GM12875 (cell line): Measurements from ENCODE around the gene SYT13.
"Not testable (repeated sequence)": the region's sequence is repeated elsewhere in the genome, so short reads cannot be mapped to it uniquely, and the experiment has no call there.

Experiments used
- H3K4me3 ChIP-seq: one replicate; pipeline ENCODE4 v1.5.1; 2011; ENCODE audit warnings: low read depth, low read length, control low read depth
- TF ChIP-seq, protein P1 (sequence below): IDR thresholded peaks from 2 replicates; pipeline ENCODE4 v1.5.1; 2011; ENCODE audit warnings: low read depth, mild to moderate bottlenecking, control low read depth, inconsistent platforms, low read length, moderate library complexity, borderline replicate concordance; ENCODE audit not compliant: insufficient read depth

SYT13 gene

DNA sequence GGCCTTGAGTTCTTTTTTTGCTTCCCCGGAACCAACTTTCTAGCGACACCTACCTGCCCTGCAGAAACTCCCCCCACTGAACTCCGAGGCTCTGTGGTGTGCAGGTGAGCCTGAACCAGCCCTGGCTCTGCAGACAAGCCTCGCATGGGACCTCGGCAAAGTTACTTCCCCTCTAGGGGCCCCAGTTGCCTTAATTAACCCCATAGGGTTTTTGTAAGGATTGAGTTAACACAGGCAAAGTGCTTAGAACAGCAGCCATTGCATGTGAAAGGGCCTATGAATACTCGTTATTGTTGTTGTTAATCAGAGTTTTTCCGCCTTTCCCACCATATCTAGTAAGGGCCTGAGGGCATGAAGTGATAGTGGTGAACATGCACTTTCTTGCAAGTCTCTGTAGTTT lies 12.6 kb upstream of the SYT13 start:
- TF ChIP-seq, protein P1, sequence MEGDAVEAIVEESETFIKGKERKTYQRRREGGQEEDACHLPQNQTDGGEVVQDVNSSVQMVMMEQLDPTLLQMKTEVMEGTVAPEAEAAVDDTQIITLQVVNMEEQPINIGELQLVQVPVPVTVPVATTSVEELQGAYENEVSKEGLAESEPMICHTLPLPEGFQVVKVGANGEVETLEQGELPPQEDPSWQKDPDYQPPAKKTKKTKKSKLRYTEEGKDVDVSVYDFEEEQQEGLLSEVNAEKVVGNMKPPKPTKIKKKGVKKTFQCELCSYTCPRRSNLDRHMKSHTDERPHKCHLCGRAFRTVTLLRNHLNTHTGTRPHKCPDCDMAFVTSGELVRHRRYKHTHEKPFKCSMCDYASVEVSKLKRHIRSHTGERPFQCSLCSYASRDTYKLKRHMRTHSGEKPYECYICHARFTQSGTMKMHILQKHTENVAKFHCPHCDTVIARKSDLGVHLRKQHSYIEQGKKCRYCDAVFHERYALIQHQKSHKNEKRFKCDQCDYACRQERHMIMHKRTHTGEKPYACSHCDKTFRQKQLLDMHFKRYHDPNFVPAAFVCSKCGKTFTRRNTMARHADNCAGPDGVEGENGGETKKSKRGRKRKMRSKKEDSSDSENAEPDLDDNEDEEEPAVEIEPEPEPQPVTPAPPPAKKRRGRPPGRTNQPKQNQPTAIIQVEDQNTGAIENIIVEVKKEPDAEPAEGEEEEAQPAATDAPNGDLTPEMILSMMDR, result no peak
- H3K4me3 ChIP-seq, result no peak overlapping the region

DNA sequence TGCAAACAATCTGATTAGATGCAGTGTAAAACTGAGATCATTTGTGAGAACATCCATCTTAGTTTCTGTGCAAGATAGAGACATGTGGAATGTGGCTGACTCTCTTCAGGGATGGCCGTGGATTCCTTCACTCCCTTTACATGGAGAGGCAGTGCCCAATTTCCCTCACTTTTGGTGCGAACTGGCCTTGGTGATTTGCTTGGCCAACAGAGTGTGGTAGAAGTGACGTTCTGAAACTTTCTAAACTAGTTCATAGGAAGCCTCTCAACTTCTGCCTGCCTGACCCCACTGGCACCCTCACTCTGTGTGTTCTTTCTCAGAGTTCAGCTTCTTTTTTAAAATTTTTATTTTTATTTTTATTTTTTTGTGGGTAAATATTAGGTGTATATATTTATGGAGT lies 9.9 kb upstream of the SYT13 start:
- TF ChIP-seq, protein P1, result no peak
- no peak overlapping the region for H3K4me3 ChIP-seq

DNA sequence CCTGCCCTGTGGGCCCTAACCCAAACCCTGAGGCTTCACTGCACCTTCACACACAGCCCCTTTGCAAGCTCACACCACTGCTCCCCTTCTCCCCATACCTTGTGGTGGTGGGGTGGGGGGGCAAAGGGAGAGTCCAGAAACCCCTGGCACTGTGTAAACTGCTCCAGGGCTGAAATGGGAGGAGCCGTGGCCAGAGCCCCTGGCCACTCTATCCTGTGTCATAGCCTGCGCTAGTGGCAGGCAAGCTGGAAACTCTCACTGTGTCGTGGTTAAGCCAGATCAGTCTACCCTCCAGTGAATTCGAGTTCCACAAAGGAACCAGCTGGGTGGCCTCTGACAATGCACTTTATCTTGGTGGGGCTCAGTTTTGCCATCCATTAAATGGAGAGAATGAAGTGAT lies 8.4 kb upstream of the SYT13 start:
- no peak overlapping the region for H3K4me3 ChIP-seq
- TF ChIP-seq, protein P1, result no peak

DNA sequence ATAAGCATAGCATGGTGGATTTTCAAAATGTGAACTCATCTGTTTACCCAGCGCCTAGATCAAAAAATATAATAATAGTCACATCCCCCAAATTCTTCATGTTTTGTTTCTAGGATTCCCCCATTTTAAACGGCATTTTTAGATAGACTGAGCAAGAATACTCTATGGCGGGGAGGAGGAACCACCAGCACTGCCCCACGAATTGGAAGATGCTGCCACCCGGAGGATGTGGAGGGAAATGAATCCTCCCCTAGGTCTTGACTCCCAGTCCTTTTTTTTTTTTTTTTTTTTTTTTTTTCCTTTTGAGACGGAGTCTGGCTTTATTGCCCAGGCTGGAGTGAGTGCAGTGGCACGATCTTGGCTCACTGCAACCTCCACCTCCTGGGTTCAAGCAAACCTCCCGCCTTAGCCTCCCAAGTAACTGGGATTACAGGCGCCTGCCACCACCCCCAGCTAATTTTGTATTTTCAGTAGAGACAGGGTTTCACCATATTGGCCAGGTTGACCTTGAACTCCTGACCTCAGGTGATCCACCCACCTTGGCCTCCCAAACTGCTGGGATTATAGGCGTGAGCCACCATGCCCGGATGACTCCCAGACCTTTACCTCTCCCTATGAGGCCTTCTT lies 7.5 kb upstream of the SYT13 start:
- TF ChIP-seq, protein P1, result peak; percentile 51
- not testable (repeated sequence) for H3K4me3 ChIP-seq

DNA sequence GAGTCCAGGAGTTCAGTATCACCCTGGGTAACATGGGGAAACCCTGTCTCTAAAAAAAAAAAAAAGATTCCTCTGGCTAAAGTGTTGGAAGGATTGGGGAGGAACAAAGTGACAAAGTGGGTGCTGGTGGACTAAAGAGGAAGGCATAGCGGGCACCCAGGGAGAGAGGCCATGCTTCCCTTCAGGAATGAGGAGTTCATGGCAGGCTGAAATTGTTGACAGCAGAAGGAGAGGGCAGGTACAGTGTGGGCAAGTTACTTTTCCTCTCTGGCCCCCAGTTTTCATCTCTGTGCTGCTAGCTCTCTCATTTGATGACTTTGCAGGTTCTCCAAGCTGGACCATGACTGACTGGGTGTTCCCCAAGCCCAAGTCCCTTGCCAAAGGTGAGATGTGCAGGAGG lies 4.4 kb upstream of the SYT13 start:
- TF ChIP-seq, protein P1, result no peak

DNA sequence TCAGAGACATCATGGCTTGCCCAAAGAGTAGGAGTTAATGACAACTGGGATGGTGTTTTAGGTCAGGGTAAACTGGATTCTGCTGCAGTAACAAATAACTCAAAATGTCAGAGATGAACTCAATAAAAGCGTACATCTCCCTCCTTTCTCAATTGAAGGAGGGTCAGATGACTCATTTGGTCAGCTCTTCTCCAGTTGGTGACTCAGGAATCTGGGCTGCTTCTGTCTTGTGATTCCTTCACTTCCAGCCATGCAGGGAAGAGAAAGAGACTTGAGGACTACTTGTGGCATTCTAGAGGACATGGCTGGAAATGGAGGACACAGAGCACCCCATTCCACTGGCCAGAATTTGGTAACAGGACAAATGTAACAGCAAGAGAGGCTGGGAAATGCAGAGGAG lies 3.2 kb upstream of the SYT13 start:
- H3K4me3 ChIP-seq, result no peak overlapping the region

More for the DNA sequence above, 4.4 kb upstream of the SYT13 start:
- no peak overlapping the region for H3K4me3 ChIP-seq

DNA sequence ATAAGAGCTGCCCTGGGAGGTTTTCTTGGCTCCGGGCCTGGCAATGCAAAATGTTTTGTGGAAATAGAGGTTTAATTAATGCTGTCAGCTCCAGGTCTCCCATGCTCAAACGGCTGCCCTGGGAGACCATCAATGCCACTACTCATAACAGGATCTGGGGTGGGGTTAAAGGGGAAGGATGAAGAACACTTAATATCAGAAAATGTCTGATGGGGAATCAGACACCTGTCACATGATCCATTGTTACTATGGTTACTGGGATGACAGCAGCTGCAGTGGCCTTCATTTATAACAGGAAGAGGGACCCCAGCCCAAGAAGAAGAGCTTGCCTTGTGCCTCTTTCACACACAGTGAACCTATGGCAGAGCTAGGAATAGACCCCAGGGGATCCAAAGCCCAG lies 2.2 kb upstream of the SYT13 start:
- no peak overlapping the region for H3K4me3 ChIP-seq
- TF ChIP-seq, protein P1, result no peak

More for the DNA sequence above, 3.2 kb upstream of the SYT13 start:
- TF ChIP-seq, protein P1, result no peak
